PC-9 (cell line): Measurements from ENCODE around the gene TMEM43.

ENCODE experiments used
- EZH2 ChIP-seq: fragments of 200-600 bp; sonication (generic); IDR thresholded peaks from 2 replicates; pipeline ENCODE4 v1.8.0; 2017; ENCODE audit warnings: antibody characterized with exemption, low read depth
- TF ChIP-seq, protein P1 (sequence below): fragments of 200-600 bp; sonication (generic); conservative IDR thresholded peaks from 2 replicates; pipeline ENCODE4 v1.6.1; 2017; ENCODE audit warnings: mixed run types, antibody characterized with exemption, mild to moderate bottlenecking, moderate library complexity

DNA sequence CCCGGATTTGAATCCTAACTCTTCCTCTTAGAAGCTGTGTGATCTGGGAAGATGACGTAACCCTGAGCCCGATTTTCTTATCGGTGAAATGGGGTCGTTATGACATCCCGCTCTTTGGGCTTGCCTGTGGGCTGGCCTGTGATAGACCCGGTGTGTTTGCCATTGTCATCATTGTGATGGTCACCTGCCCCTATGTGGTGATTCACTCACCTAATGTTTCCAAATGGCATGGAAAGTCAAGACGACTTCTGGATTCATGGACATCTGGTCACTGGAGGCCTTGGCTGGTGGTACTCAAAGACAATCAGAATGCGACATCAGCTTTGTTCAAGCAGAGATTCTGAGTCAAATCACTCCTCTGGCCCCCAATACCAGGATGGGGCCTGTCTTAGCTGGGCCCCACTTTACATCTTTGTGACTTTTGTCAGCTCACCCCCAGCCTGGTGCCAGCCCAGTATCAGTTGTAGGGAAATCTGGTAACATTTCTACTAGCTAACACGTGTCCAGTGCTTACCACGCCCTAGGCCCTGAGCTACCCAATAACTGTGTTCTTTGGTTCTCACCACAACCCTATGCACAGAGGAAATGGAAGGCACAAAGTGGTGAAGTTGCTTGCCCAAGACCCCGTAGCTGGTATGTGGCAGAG lies 2.8 kb downstream of the TMEM43 start:
- TF ChIP-seq EZH2 = no peak
- TF ChIP-seq, protein P1, sequence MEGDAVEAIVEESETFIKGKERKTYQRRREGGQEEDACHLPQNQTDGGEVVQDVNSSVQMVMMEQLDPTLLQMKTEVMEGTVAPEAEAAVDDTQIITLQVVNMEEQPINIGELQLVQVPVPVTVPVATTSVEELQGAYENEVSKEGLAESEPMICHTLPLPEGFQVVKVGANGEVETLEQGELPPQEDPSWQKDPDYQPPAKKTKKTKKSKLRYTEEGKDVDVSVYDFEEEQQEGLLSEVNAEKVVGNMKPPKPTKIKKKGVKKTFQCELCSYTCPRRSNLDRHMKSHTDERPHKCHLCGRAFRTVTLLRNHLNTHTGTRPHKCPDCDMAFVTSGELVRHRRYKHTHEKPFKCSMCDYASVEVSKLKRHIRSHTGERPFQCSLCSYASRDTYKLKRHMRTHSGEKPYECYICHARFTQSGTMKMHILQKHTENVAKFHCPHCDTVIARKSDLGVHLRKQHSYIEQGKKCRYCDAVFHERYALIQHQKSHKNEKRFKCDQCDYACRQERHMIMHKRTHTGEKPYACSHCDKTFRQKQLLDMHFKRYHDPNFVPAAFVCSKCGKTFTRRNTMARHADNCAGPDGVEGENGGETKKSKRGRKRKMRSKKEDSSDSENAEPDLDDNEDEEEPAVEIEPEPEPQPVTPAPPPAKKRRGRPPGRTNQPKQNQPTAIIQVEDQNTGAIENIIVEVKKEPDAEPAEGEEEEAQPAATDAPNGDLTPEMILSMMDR = no peak
